22Rv1 (cell line): Measurements from ENCODE around the gene SETD7.

Source experiments
- H3K27ac ChIP-seq: fragments of 450-650 bp; 2 replicates; pipeline ENCODE4 v1.5.1; 2017
- CTCF ChIP-seq: fragments of 450-650 bp; IDR thresholded peaks from 2 replicates; pipeline ENCODE4 v1.5.1; 2017; ENCODE audit warnings: mild to moderate bottlenecking
- ZFX ChIP-seq: fragments of 450-650 bp; IDR thresholded peaks from 2 replicates; pipeline ENCODE4 v1.6.1; 2017; ENCODE audit warnings: antibody characterized with exemption, borderline replicate concordance

Gene SETD7

GRCh38 chr4:139509727-139510410, 46.1 kb downstream of the SETD7 start:
- TF ChIP-seq ZFX (no peak), CTCF (peak; percentile 41)
- no peak overlapping the region for H3K27ac ChIP-seq

- TF ChIP-seq ZFX (no peak), CTCF (no peak)
These were observed 47.3 kb downstream of the SETD7 start for GRCh38 chr4:139508581-139509237.

GRCh38 chr4:139506774-139507173, 49.2 kb downstream of the SETD7 start:
- TF ChIP-seq ZFX (no peak), CTCF (no peak)

More at GRCh38 chr4:139508581-139509237, 47.3 kb downstream of the SETD7 start:
- no peak overlapping the region for H3K27ac ChIP-seq

GRCh38 chr4:139503622-139504166, 52.3 kb downstream of the SETD7 start:
- no peak overlapping the region for H3K27ac ChIP-seq
- TF ChIP-seq CTCF (no peak), ZFX (no peak)

More at GRCh38 chr4:139506774-139507173, 49.2 kb downstream of the SETD7 start:
- no peak overlapping the region for H3K27ac ChIP-seq

- no peak for TF ChIP-seq ZFX
- TF ChIP-seq CTCF = no peak
These were observed 53.8 kb downstream of the SETD7 start for GRCh38 chr4:139501927-139502899.

GRCh38 chr4:139501527-139501926, 54.5 kb downstream of the SETD7 start:
- TF ChIP-seq ZFX = no peak
- TF ChIP-seq CTCF = no peak
- no peak overlapping the region for H3K27ac ChIP-seq

More at GRCh38 chr4:139501927-139502899, 53.8 kb downstream of the SETD7 start:
- no peak overlapping the region for H3K27ac ChIP-seq
